Neuronal stem cell (in vitro differentiated cells): ENCODE measurements around the gene OR2W3.

Experiments
- DNase-seq: peaks from one replicate; pipeline ENCODE4 v3.0.0-alpha.2; 2013; ENCODE audit warnings: low spot score
- H2AFZ ChIP-seq: one replicate; pipeline ENCODE4 v1.6.1; 2013; ENCODE audit warnings: mild to moderate bottlenecking, low read length, inconsistent platforms
- H2AK5ac ChIP-seq: 2 replicates; pipeline ENCODE4 v1.6.1; 2013; ENCODE audit warnings: low read depth, mild to moderate bottlenecking, inconsistent platforms, low read length, moderate library complexity, mixed read lengths
- H2BK120ac ChIP-seq: 2 replicates; pipeline ENCODE4 v1.6.1; 2013; ENCODE audit warnings: low read depth, mild to moderate bottlenecking, inconsistent platforms, low read length, moderate library complexity, mixed read lengths
- H2BK12ac ChIP-seq: one replicate; pipeline ENCODE4 v1.6.1; 2013; ENCODE audit warnings: low read length, inconsistent platforms
- H2BK15ac ChIP-seq: 2 replicates; pipeline ENCODE4 v1.6.1; 2013; ENCODE audit warnings: mild to moderate bottlenecking, low read length, inconsistent platforms, mixed read lengths
- H2BK5ac ChIP-seq: one replicate; pipeline ENCODE4 v1.6.1; 2013; ENCODE audit warnings: inconsistent platforms, mild to moderate bottlenecking, low read length, moderate library complexity
- H3K14ac ChIP-seq: one replicate; pipeline ENCODE4 v1.6.1; 2013; ENCODE audit warnings: low read length, inconsistent platforms
- H3K18ac ChIP-seq: 2 replicates; pipeline ENCODE4 v1.6.1; 2013; ENCODE audit warnings: low read length, inconsistent platforms
- H3K23ac ChIP-seq: 2 replicates; pipeline ENCODE4 v1.6.1; 2013; ENCODE audit warnings: low read depth, mild to moderate bottlenecking, mixed read lengths, low read length, inconsistent platforms; ENCODE audit not compliant: poor library complexity
- H3K27ac ChIP-seq: replicated peaks from 3 replicates; pipeline ENCODE4 v1.5.1; 2013; ENCODE audit warnings: low read length, inconsistent platforms
- H3K27me3 ChIP-seq, 3 experiments: 2 replicates each; pipeline ENCODE4 v1.6.1; 2013; ENCODE audit warnings: low read length in 3 of 3, mild to moderate bottlenecking in 2 of 3, inconsistent platforms in 1 of 3, low read depth in 1 of 3, mixed read lengths in 1 of 3, moderate library complexity in 1 of 3; ENCODE audit not compliant: control insufficient read depth in 3 of 3, insufficient read depth in 3 of 3
- H3K36me3 ChIP-seq, 2 donors: replicated peaks in 1 of 2; 2 replicates each; pipeline ENCODE4 v1.6.1; 2013; ENCODE audit warnings: low read length in 2 of 2; ENCODE audit not compliant: control insufficient read depth in 2 of 2, insufficient read depth in 2 of 2
- H3K4ac ChIP-seq: 2 replicates; pipeline ENCODE4 v1.6.1; 2013; ENCODE audit warnings: inconsistent platforms, mild to moderate bottlenecking, low read length, moderate library complexity
- H3K4me1 ChIP-seq, 2 donors: 1 replicate in 1 of 2; 2 replicates in 1 of 2; pipeline ENCODE4 v1.6.1; 2013; ENCODE audit warnings: low read length in 2 of 2, low read depth in 1 of 2; ENCODE audit not compliant: control insufficient read depth in 2 of 2, insufficient read depth in 1 of 2
- H3K4me2 ChIP-seq: one replicate; pipeline ENCODE4 v1.6.1; 2013; ENCODE audit warnings: mild to moderate bottlenecking, low read length, inconsistent platforms; ENCODE audit not compliant: insufficient read depth, poor library complexity, severe bottlenecking
- H3K4me3 ChIP-seq, 2 donors: 2 replicates each; pipeline ENCODE4 v1.5.1; 2013; ENCODE audit warnings: low read length in 2 of 2, mild to moderate bottlenecking in 2 of 2, inconsistent platforms in 1 of 2, moderate library complexity in 1 of 2
- H3K79me1 ChIP-seq: one replicate; pipeline ENCODE4 v1.6.1; 2013; ENCODE audit warnings: low read depth, mild to moderate bottlenecking, inconsistent platforms, low read length, moderate library complexity
- H3K9ac ChIP-seq: one replicate; pipeline ENCODE4 v1.6.1; 2013; ENCODE audit warnings: mild to moderate bottlenecking, low read depth, low read length, inconsistent platforms; ENCODE audit not compliant: poor library complexity
- H3K9me3 ChIP-seq, 2 donors: replicated peaks in 1 of 2; 2 replicates each; pipeline versions ENCODE3 to v1.6.1; 2013; ENCODE audit warnings: low read length in 2 of 2, mild to moderate bottlenecking in 2 of 2, inconsistent platforms in 1 of 2, low read depth in 1 of 2, mixed read lengths in 1 of 2, moderate library complexity in 1 of 2; ENCODE audit not compliant: control insufficient read depth in 2 of 2, insufficient read depth in 1 of 2
- H4K8ac ChIP-seq: one replicate; pipeline ENCODE4 v1.6.1; 2013; ENCODE audit warnings: low read depth, mild to moderate bottlenecking, inconsistent platforms, low read length, moderate library complexity
- H4K91ac ChIP-seq: one replicate; pipeline ENCODE4 v1.6.1; 2013; ENCODE audit warnings: low read length, low read depth, mild to moderate bottlenecking, inconsistent platforms; ENCODE audit not compliant: poor library complexity
- WGBS, 2 donors: extraction: QIAGEN DNeasy Blood & Tissue Kit; methylation state at CpG; one replicate each; pipeline ENCODE4 v1.1.7; 2013; ENCODE audit warnings: missing lambda C conversion rate in 2 of 2, mixed read lengths in 1 of 2; ENCODE audit not compliant: insufficient read length in 2 of 2, insufficient replicate concordance in 1 of 2; ENCODE audit errors: extremely low coverage in 2 of 2; 5-methylcytosine and 5-hydroxymethylcytosine counted together

Gene OR2W3

DNA sequence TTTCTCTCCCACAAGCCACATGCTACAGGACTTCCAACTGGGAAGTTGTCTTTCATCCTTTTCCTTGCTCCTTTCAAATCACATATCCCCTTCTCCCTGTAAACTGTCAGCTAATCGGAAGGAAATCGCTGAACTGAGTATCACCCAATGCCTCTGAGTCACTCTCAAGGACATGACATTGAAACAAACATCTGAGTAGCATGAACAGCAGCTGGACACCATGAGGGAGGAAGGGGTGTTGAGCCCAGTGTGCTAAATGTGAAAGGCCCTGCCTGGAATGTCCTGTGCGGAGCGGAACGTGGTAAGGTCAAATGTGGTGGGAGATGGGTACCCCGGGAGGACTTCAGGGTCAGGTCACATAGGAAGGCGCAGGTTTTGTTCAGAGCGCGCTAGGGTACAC is 29.5 kb downstream of the OR2W3 start, which contains the start of gene OR2AJ1:
Gene OR2AJ1, plus strand, starts transcription at position 22 of the 400 bp plus-strand sequence. CDS start 8,880 bp downstream, outside the sequence.
- Histone ChIP-seq H3K14ac (no peak within 1 kb of the TSS), H3K18ac (no peak within 1 kb of the TSS), H3K4me1 (no peaks in the 10 kb centered on the region), H2BK120ac (no peak within 1 kb of the TSS), H3K27me3 (no peaks in the 10 kb centered on the region), H3K4me2 (no peak within 1 kb of the TSS), H2AFZ (no peak within 1 kb of the TSS), H3K4me3 (no peak within 1 kb of the TSS), H3K9ac (no peak within 1 kb of the TSS), H3K23ac (no peak within 1 kb of the TSS), H4K91ac (no peak within 1 kb of the TSS), H3K27ac (no peak within 1 kb of the TSS), H3K4ac (no peak within 1 kb of the TSS), H3K9me3 (no peaks in the 10 kb centered on the region), H3K79me1 (no peaks in the 10 kb centered on the region), H2BK15ac (no peak within 1 kb of the TSS), H3K36me3 (no peaks in the 10 kb centered on the region), H4K8ac (no peak within 1 kb of the TSS), H2AK5ac (no peak within 1 kb of the TSS), H2BK12ac (no peak within 1 kb of the TSS), H2BK5ac (no peak within 1 kb of the TSS)
- no CpG with 5 or more reads among the region's 9 CpGs for WGBS, 2 donors
- DNase-seq, result no peak

DNA sequence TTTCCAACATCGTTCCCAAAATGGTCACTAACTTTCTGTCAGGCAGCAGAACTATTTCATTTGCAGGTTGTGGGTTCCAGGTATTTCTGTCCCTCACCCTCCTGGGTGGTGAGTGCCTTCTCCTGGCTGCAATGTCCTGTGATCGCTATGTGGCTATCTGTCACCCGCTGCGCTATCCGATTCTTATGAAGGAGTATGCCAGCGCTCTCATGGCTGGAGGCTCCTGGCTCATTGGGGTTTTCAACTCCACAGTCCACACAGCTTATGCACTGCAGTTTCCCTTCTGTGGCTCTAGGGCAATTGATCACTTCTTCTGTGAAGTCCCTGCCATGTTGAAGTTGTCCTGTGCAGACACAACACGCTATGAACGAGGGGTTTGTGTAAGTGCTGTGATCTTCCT is 38.6 kb downstream of the OR2W3 start:
- H3K4me1 ChIP-seq, result no peaks in the 10 kb centered on the region
- no CpG with 5 or more reads among the region's 8 CpGs for WGBS, 2 donors
- H4K8ac ChIP-seq, result no peak overlapping the region
- H2AK5ac ChIP-seq, result no peak overlapping the region
- H4K91ac ChIP-seq, result no peak overlapping the region
- no peak overlapping the region for H2BK5ac ChIP-seq
- H3K36me3 ChIP-seq, result no peaks in the 10 kb centered on the region
- no peak overlapping the region for H3K23ac ChIP-seq
- H3K27ac ChIP-seq, result no peak overlapping the region
- no peak overlapping the region for H3K9ac ChIP-seq
- H2BK15ac ChIP-seq, result no peak overlapping the region
- H3K27me3 ChIP-seq, result no peaks in the 10 kb centered on the region
- no peak overlapping the region for H3K4me3 ChIP-seq
- H3K9me3 ChIP-seq, result peaks cover 0 to 10% of the 10 kb centered on the region in 2 donors
- H2BK120ac ChIP-seq, result no peak overlapping the region
- H2BK12ac ChIP-seq, result no peak overlapping the region
- no peaks in the 10 kb centered on the region for H3K79me1 ChIP-seq
- H2AFZ ChIP-seq, result no peak overlapping the region
- no peak overlapping the region for H3K18ac ChIP-seq
- H3K4ac ChIP-seq, result no peak overlapping the region
- no peak for DNase-seq
- no peak overlapping the region for H3K4me2 ChIP-seq
- no peak overlapping the region for H3K14ac ChIP-seq

DNA sequence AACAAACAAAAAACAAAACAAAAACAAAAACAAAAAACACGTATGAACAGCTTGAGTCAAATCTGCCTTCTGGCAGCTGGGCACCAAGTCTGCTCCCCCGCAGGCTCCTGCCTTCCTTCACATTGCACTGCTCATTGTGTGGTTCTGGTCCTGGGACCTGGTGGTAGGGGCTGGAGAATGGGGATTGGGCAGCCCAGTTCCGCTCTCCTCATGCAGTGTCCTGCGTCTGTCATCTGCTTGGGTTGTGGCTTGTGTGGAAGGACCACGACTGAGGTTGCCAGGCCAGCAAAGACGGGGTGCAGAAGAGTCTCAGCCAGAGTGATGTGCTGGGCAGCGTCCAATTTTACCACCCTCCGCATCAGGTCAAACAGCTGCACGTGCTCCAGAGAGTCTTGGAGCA is 40.4 kb downstream of the OR2W3 start:
- H3K79me1 ChIP-seq, result no peaks in the 10 kb centered on the region
- no peak overlapping the region for H2AK5ac ChIP-seq
- no peak overlapping the region for H3K14ac ChIP-seq
- no peak overlapping the region for H3K4me3 ChIP-seq
- H2AFZ ChIP-seq, result no peak overlapping the region
- H3K4ac ChIP-seq, result no peak overlapping the region
- peaks cover 0 to 10% of the 10 kb centered on the region in 2 donors for H3K9me3 ChIP-seq
- no peak overlapping the region for H4K8ac ChIP-seq
- no peaks in the 10 kb centered on the region for H3K4me1 ChIP-seq
- no peak overlapping the region for H2BK120ac ChIP-seq
- H2BK5ac ChIP-seq, result no peak overlapping the region
- H3K27ac ChIP-seq, result no peak overlapping the region
- H3K27me3 ChIP-seq, result no peaks in the 10 kb centered on the region
- no CpG with 5 or more reads among the region's 9 CpGs for WGBS, 2 donors
- H3K23ac ChIP-seq, result no peak overlapping the region
- no peak overlapping the region for H2BK12ac ChIP-seq
- H2BK15ac ChIP-seq, result no peak overlapping the region
- H3K18ac ChIP-seq, result no peak overlapping the region
- no peaks in the 10 kb centered on the region for H3K36me3 ChIP-seq
- no peak overlapping the region for H4K91ac ChIP-seq
- no peak for DNase-seq
- no peak overlapping the region for H3K4me2 ChIP-seq
- no peak overlapping the region for H3K9ac ChIP-seq

DNA sequence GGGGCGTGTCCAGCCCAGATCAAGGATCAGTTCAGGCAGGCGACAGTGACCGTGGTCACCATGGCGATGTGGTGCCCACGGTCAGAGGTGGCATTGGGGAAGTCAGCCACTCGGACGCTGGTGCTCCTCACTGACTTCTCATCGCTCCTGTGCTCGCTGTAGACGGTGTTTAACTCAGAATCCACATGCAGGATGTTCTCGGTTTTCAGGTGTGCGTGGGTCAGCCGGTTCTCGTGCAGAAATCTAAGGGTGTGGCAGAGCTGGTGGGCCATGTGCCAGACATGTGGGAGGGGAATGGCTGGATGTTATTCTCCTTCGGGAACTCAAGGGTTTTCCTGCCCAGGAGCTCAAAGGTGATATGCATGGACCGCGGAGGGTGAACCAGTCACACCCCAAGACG is 41.0 kb downstream of the OR2W3 start:
- Histone ChIP-seq H2BK15ac (no peak overlapping the region), H3K23ac (no peak overlapping the region), H3K9ac (no peak overlapping the region), H3K4me2 (no peak overlapping the region), H3K4ac (no peak overlapping the region), H2BK120ac (no peak overlapping the region), H3K14ac (no peak overlapping the region), H2BK5ac (no peak overlapping the region), H4K8ac (no peak overlapping the region), H3K27me3 (no peaks in the 10 kb centered on the region), H2AK5ac (no peak overlapping the region), H3K36me3 (no peaks in the 10 kb centered on the region), H3K27ac (no peak overlapping the region), H3K18ac (no peak overlapping the region), H3K4me3 (no peak overlapping the region), H2BK12ac (no peak overlapping the region), H3K4me1 (no peaks in the 10 kb centered on the region), H3K9me3 (peaks cover 0 to 10% of the 10 kb centered on the region in 2 donors), H3K79me1 (no peaks in the 10 kb centered on the region), H2AFZ (no peak overlapping the region), H4K91ac (no peak overlapping the region)
- DNase-seq, result no peak
- WGBS, 2 donors, result no CpG with 5 or more reads among the region's 18 CpGs
